ENCODE data around the gene ABR.

ABR gene

GRCh38 chr17:1169221-1169928 lies 10.4 kb downstream of the ABR start:
- Histone ChIP-seq H2BK15ac (ENCODE audit: low read depth, poor library complexity, severe bottlenecking) (no peak overlapping the region), H3K9ac (ENCODE audit: low read length) (no peak overlapping the region), H4K8ac (ENCODE audit: low read length) (no peak overlapping the region), H2BK120ac (ENCODE audit: low read depth, low read length) (no peak overlapping the region), H3K4me1 (ENCODE audit: control insufficient read depth, insufficient read depth, low read depth, low read length) (peaks cover 18% of the 10 kb centered on the region), H3K9me3 (ENCODE audit: control insufficient read depth, low read length) (no peaks in the 10 kb centered on the region), H3K4ac (ENCODE audit: low read depth in 1 of 2, low read length in 2 of 2) (no peak overlapping the region), H2AFZ (ENCODE audit: low read depth, low read length) (no peak overlapping the region), H2AK5ac (ENCODE audit: low read length, severe bottlenecking) (no peak overlapping the region), H3K36me3 (ENCODE audit: control insufficient read depth in 1 of 2, insufficient read depth in 2 of 2, low read depth in 1 of 2, low read length in 2 of 2) (peaks cover 26 to 48% of the 10 kb centered on the region in 2 experiments), H3K14ac (ENCODE audit: low read length in 2 of 2) (peak overlapping the region in 1 of 2 experiments; percentile 44), H3K27ac (ENCODE audit: low read length, poor library complexity, severe bottlenecking) (no peak overlapping the region), H3K4me2 (ENCODE audit: low read length, poor library complexity, severe bottlenecking) (no peak overlapping the region), H2BK5ac (ENCODE audit: low read depth, low read length, poor library complexity, severe bottlenecking) (no peak overlapping the region), H3K4me3 (ENCODE audit: insufficient read depth in 1 of 2, low read depth in 1 of 2, low read length in 2 of 2) (no peak overlapping the region), H3K79me1 (replicated peaks; ENCODE audit: low read length, poor library complexity, severe bottlenecking) (peaks cover 52% of the 10 kb centered on the region), H3K27me3 (ENCODE audit: control insufficient read depth in 1 of 2, insufficient read depth in 1 of 2, low read length in 2 of 2) (no peaks in the 10 kb centered on the region), H2BK12ac (ENCODE audit: low read length in 2 of 2) (no peak overlapping the region), H4K91ac (ENCODE audit: low read length) (no peak overlapping the region), H3K18ac (ENCODE audit: low read depth in 1 of 2, low read length in 2 of 2) (no peak overlapping the region), H3K23ac (ENCODE audit: low read length in 2 of 2) (no peak overlapping the region)
- WGBS, result 67% methylated on average over 15 of the region's 22 CpGs
- DNase-seq, result no peak

GRCh38 chr17:1168533-1169220 lies 11.1 kb downstream of the ABR start:
- Histone ChIP-seq H3K4me1 (ENCODE audit: control insufficient read depth, insufficient read depth, low read depth, low read length) (peaks cover 18% of the 10 kb centered on the region), H2BK15ac (ENCODE audit: low read depth, poor library complexity, severe bottlenecking) (no peak overlapping the region), H3K27me3 (ENCODE audit: control insufficient read depth in 1 of 2, insufficient read depth in 1 of 2, low read length in 2 of 2) (no peaks in the 10 kb centered on the region), H3K27ac (ENCODE audit: low read length, poor library complexity, severe bottlenecking) (no peak overlapping the region), H2BK120ac (ENCODE audit: low read depth, low read length) (no peak overlapping the region), H4K8ac (ENCODE audit: low read length) (no peak overlapping the region), H3K79me1 (replicated peaks; ENCODE audit: low read length, poor library complexity, severe bottlenecking) (peaks cover 48% of the 10 kb centered on the region), H2AK5ac (ENCODE audit: low read length, severe bottlenecking) (no peak overlapping the region), H3K9me3 (ENCODE audit: control insufficient read depth, low read length) (no peaks in the 10 kb centered on the region), H4K91ac (ENCODE audit: low read length) (no peak overlapping the region), H3K23ac (ENCODE audit: low read length in 2 of 2) (no peak overlapping the region), H3K4ac (ENCODE audit: low read depth in 1 of 2, low read length in 2 of 2) (no peak overlapping the region), H2AFZ (ENCODE audit: low read depth, low read length) (no peak overlapping the region), H3K4me3 (ENCODE audit: insufficient read depth in 1 of 2, low read depth in 1 of 2, low read length in 2 of 2) (no peak overlapping the region), H2BK12ac (ENCODE audit: low read length in 2 of 2) (no peak overlapping the region), H3K18ac (ENCODE audit: low read depth in 1 of 2, low read length in 2 of 2) (no peak overlapping the region), H2BK5ac (ENCODE audit: low read depth, low read length, poor library complexity, severe bottlenecking) (no peak overlapping the region), H3K4me2 (ENCODE audit: low read length, poor library complexity, severe bottlenecking) (no peak overlapping the region), H3K14ac (ENCODE audit: low read length in 2 of 2) (peak overlapping the region in 1 of 2 experiments; percentile 44), H3K36me3 (ENCODE audit: control insufficient read depth in 1 of 2, insufficient read depth in 2 of 2, low read depth in 1 of 2, low read length in 2 of 2) (peaks cover 24 to 47% of the 10 kb centered on the region in 2 experiments), H3K9ac (ENCODE audit: low read length) (no peak overlapping the region)
- WGBS, result 87% methylated on average over 12 of the region's 17 CpGs
- no peak for DNase-seq

- Histone ChIP-seq H3K4me2 (ENCODE audit: low read length, poor library complexity, severe bottlenecking) (no peak overlapping the region), H3K36me3 (ENCODE audit: control insufficient read depth in 1 of 2, insufficient read depth in 2 of 2, low read depth in 1 of 2, low read length in 2 of 2) (peaks cover 24 to 39% of the 10 kb centered on the region in 2 experiments), H3K27me3 (ENCODE audit: control insufficient read depth in 1 of 2, insufficient read depth in 1 of 2, low read length in 2 of 2) (no peaks in the 10 kb centered on the region), H3K27ac (ENCODE audit: low read length, poor library complexity, severe bottlenecking) (no peak overlapping the region), H2BK12ac (ENCODE audit: low read length in 2 of 2) (no peak overlapping the region), H4K8ac (ENCODE audit: low read length) (no peak overlapping the region), H2BK15ac (ENCODE audit: low read depth, poor library complexity, severe bottlenecking) (no peak overlapping the region), H2BK5ac (ENCODE audit: low read depth, low read length, poor library complexity, severe bottlenecking) (no peak overlapping the region), H2AK5ac (ENCODE audit: low read length, severe bottlenecking) (no peak overlapping the region), H3K9me3 (ENCODE audit: control insufficient read depth, low read length) (no peaks in the 10 kb centered on the region), H3K79me1 (replicated peaks; ENCODE audit: low read length, poor library complexity, severe bottlenecking) (peaks cover 45% of the 10 kb centered on the region), H3K18ac (ENCODE audit: low read depth in 1 of 2, low read length in 2 of 2) (no peak overlapping the region), H2AFZ (ENCODE audit: low read depth, low read length) (no peak overlapping the region), H4K91ac (ENCODE audit: low read length) (no peak overlapping the region), H3K4me1 (ENCODE audit: control insufficient read depth, insufficient read depth, low read depth, low read length) (peaks cover 14% of the 10 kb centered on the region), H2BK120ac (ENCODE audit: low read depth, low read length) (no peak overlapping the region), H3K23ac (ENCODE audit: low read length in 2 of 2) (no peak overlapping the region), H3K9ac (ENCODE audit: low read length) (no peak overlapping the region), H3K14ac (ENCODE audit: low read length in 2 of 2) (no peak overlapping the region), H3K4me3 (ENCODE audit: insufficient read depth in 1 of 2, low read depth in 1 of 2, low read length in 2 of 2) (no peak overlapping the region), H3K4ac (ENCODE audit: low read depth in 1 of 2, low read length in 2 of 2) (no peak overlapping the region)
- DNase-seq, result no peak
- WGBS, result 89% methylated on average over 11 of the region's 11 CpGs
These were observed 13.5 kb downstream of the ABR start for GRCh38 chr17:1166276-1166675.

- H3K27ac ChIP-seq (ENCODE audit: low read length, poor library complexity, severe bottlenecking), result no peak overlapping the region
- H3K9ac ChIP-seq (ENCODE audit: low read length), result no peak overlapping the region
- no peak for DNase-seq
- no peak overlapping the region for H3K23ac ChIP-seq (ENCODE audit: low read length in 2 of 2)
- H3K14ac ChIP-seq (ENCODE audit: low read length in 2 of 2), result no peak overlapping the region
- H3K79me1 ChIP-seq (replicated peaks; ENCODE audit: low read length, poor library complexity, severe bottlenecking), result peaks cover 43% of the 10 kb centered on the region
- no peak overlapping the region for H3K4ac ChIP-seq (ENCODE audit: low read depth in 1 of 2, low read length in 2 of 2)
- H2BK120ac ChIP-seq (ENCODE audit: low read depth, low read length), result no peak overlapping the region
- H3K4me2 ChIP-seq (ENCODE audit: low read length, poor library complexity, severe bottlenecking), result no peak overlapping the region
- no peak overlapping the region for H2BK12ac ChIP-seq (ENCODE audit: low read length in 2 of 2)
- no peak overlapping the region for H4K8ac ChIP-seq (ENCODE audit: low read length)
- no peaks in the 10 kb centered on the region for H3K27me3 ChIP-seq (ENCODE audit: control insufficient read depth in 1 of 2, insufficient read depth in 1 of 2, low read length in 2 of 2)
- H2BK5ac ChIP-seq (ENCODE audit: low read depth, low read length, poor library complexity, severe bottlenecking), result no peak overlapping the region
- no peak overlapping the region for H2AK5ac ChIP-seq (ENCODE audit: low read length, severe bottlenecking)
- H3K36me3 ChIP-seq (ENCODE audit: control insufficient read depth in 1 of 2, insufficient read depth in 2 of 2, low read depth in 1 of 2, low read length in 2 of 2), result peaks cover 21 to 35% of the 10 kb centered on the region in 2 experiments
- no peak overlapping the region for H3K4me3 ChIP-seq (ENCODE audit: insufficient read depth in 1 of 2, low read depth in 1 of 2, low read length in 2 of 2)
- WGBS, result 95% methylated on average over 19 of the region's 19 CpGs
- no peak overlapping the region for H2AFZ ChIP-seq (ENCODE audit: low read depth, low read length)
- no peak overlapping the region for H2BK15ac ChIP-seq (ENCODE audit: low read depth, poor library complexity, severe bottlenecking)
- H3K18ac ChIP-seq (ENCODE audit: low read depth in 1 of 2, low read length in 2 of 2), result no peak overlapping the region
- no peak overlapping the region for H4K91ac ChIP-seq (ENCODE audit: low read length)
- H3K4me1 ChIP-seq (ENCODE audit: control insufficient read depth, insufficient read depth, low read depth, low read length), result peaks cover 15% of the 10 kb centered on the region
- H3K9me3 ChIP-seq (ENCODE audit: control insufficient read depth, low read length), result no peaks in the 10 kb centered on the region
These were observed 13.9 kb downstream of the ABR start for GRCh38 chr17:1165836-1166235.
